Panc1 (cell line): ENCODE measurements around the gene SIL1. TPM values are rescaled to one million over a fixed set of nuclear protein-coding genes. Genes with fewer than 3 reads are reported as not detected.

Experiments used
- ATAC-seq: fragments of 200-7000 bp; cut with Tn5 transposase; 2 replicates; pipeline ENCODE4 v1.9.1; 2020; ENCODE audit warnings: mild to moderate bottlenecking, moderate library complexity
- BruUV-seq: library from RNA; stranded (reverse); fragments of 400-500 nt; replicated peaks from 2 replicates; lab custom pipeline; 2021; lab: Mats Ljungman, UMichigan
- CTCF ChIA-PET: fragments of 300-600 bp; sonication (Branson Sonifier 250); formaldehyde crosslinking; loops from one replicate; lab custom pipeline; 2022; ENCODE audit warnings: antibody characterized with exemption; lab: Charles Lee
- POLR2A ChIA-PET: fragments of 300-600 bp; sonication (Branson Sonifier 250); formaldehyde crosslinking; loops from one replicate; lab custom pipeline; 2022; ENCODE audit warnings: antibody characterized with exemption; lab: Charles Lee
- DNase-seq: peaks from one replicate; pipeline ENCODE4 v3.0.0-alpha.2; 2010; ENCODE audit warnings: low read depth, low spot score
- H3K27ac ChIP-seq: 2 replicates; pipeline ENCODE4 v1.5.1; 2011; ENCODE audit warnings: mild to moderate bottlenecking, low read length, inconsistent platforms
- H3K27me3 ChIP-seq: fragments of 200-500 bp; sonication (Bioruptor generic); 2 replicates; pipeline ENCODE4 v1.6.0; 2014; ENCODE audit warnings: low read length, inconsistent platforms; ENCODE audit not compliant: control insufficient read depth, insufficient read depth
- H3K36me3 ChIP-seq: fragments of 200-500 bp; sonication (Bioruptor generic); 2 replicates; pipeline ENCODE4 v1.5.1; 2014; ENCODE audit warnings: inconsistent platforms, mild to moderate bottlenecking, low read length, moderate library complexity; ENCODE audit not compliant: control insufficient read depth, insufficient read depth
- H3K4me1 ChIP-seq: 2 replicates; pipeline ENCODE4 v1.5.1; 2011; ENCODE audit warnings: inconsistent platforms, mild to moderate bottlenecking, low read length, moderate library complexity; ENCODE audit not compliant: control insufficient read depth, insufficient read depth
- H3K4me3 ChIP-seq, 2 experiments: 2 replicates each; pipeline ENCODE4 v1.5.1; 2011 to 2012; ENCODE audit warnings: low read depth in 2 of 2, low read length in 2 of 2, mild to moderate bottlenecking in 2 of 2, inconsistent platforms in 1 of 2, moderate library complexity in 1 of 2
- H3K9me3 ChIP-seq: fragments of 200-500 bp; sonication (Bioruptor generic); 2 replicates; pipeline ENCODE4 v1.5.1; 2014; ENCODE audit warnings: low read depth, mild to moderate bottlenecking, inconsistent platforms, low read length, moderate library complexity; ENCODE audit not compliant: control insufficient read depth, insufficient read depth
- CTCF ChIP-seq: fragments of 450-650 bp; IDR thresholded peaks from 2 replicates; pipeline ENCODE4 v1.5.1; 2017; ENCODE audit warnings: mild to moderate bottlenecking
- POLR2AphosphoS5 ChIP-seq: IDR thresholded peaks from 2 replicates; pipeline ENCODE4 v1.6.1; 2012; ENCODE audit warnings: mild to moderate bottlenecking, low read depth, low read length, moderate library complexity
- REST ChIP-seq, 2 experiments: IDR thresholded peaks; 2 replicates each; pipeline ENCODE4 v1.6.1; 2011 to 2012; ENCODE audit warnings: low read depth in 2 of 2, control low read depth in 1 of 2, low read length in 1 of 2, mild to moderate bottlenecking in 1 of 2, moderate library complexity in 1 of 2; ENCODE audit not compliant: insufficient read depth in 1 of 2
- SIN3A ChIP-seq: IDR thresholded peaks from 2 replicates; pipeline ENCODE4 v1.6.1; 2012; ENCODE audit warnings: low read depth, mild to moderate bottlenecking, low read length, moderate library complexity, borderline replicate concordance; ENCODE audit not compliant: insufficient read depth
- TCF7L2 ChIP-seq: IDR thresholded peaks from 2 replicates; pipeline ENCODE4 v1.6.1; 2011; ENCODE audit warnings: mild to moderate bottlenecking, low read depth, low read length, inconsistent platforms
- in situ Hi-C: cut with HindIII; loops from 2 replicates; pipeline ENCODE4 v1.10.0; 2016; ENCODE audit warnings: low sequenced_read_pairs, low pct_unique_long_range_greater_than_20kb
- intact Hi-C: fragments of 100-400 bp; cut with micrococcal nuclease; formaldehyde crosslinking; loops from one replicate; pipeline ENCODE4 v1.10.0; 2022; ENCODE audit not compliant: unreplicated experiment
- total RNA-seq: library from RNA; stranded (reverse); gene quantifications from one replicate; pipeline ENCODE4 v1.2.1, GENCODE V29; 2021; ENCODE audit not compliant: unreplicated experiment

SIL1 gene
- total RNA-seq, 1 experiment from 2014 or later: 35.4 TPM

- Histone ChIP-seq H3K27ac (no peak overlapping the region), H3K4me3 (no peak overlapping the region), H3K9me3 (no peaks in the 10 kb centered on the region), H3K27me3 (no peaks in the 10 kb centered on the region), H3K36me3 (peaks cover 16% of the 10 kb centered on the region), H3K4me1 (no peaks in the 10 kb centered on the region)
- ChIA-PET POLR2A (no interaction called here), CTCF (no interaction called here)
- DNase-seq: no peak
- no peak for TF ChIP-seq REST (IDR thresholded peaks at IDR 0.05; ENCODE audit: insufficient read depth in 1 of 2, low read depth in 2 of 2, low read length in 1 of 2)
- no peak for TF ChIP-seq POLR2AphosphoS5
- TF ChIP-seq SIN3A: no peak
- no peak for TF ChIP-seq CTCF
- no peak for TF ChIP-seq TCF7L2
- ATAC-seq: no peak
- BruUV-seq: no TSS peak
- in situ Hi-C loops: no loop called here
- intact Hi-C loops: no loop called here
Measured at GRCh38 chr5:138926257-138926656, 271.9 kb downstream of the SIL1 start.

- no TSS peak for BruUV-seq
- CTCF ChIA-PET: no interaction called here
Measured at GRCh38 chr5:138925090-138925635, 273.0 kb downstream of the SIL1 start.

More at GRCh38 chr5:138925090-138925635, 273.0 kb downstream of the SIL1 start:
- no peaks in the 10 kb centered on the region for H3K27me3 ChIP-seq
- POLR2A ChIA-PET: no interaction called here
- DNase-seq: no peak
- H3K9me3 ChIP-seq: no peaks in the 10 kb centered on the region
- no peaks in the 10 kb centered on the region for H3K4me1 ChIP-seq
- intact Hi-C loops: no loop called here
- H3K36me3 ChIP-seq: peaks cover 13% of the 10 kb centered on the region
- no peak overlapping the region for H3K4me3 ChIP-seq
- in situ Hi-C loops: no loop called here
- TF ChIP-seq SIN3A (no peak), TCF7L2 (no peak), REST (IDR thresholded peaks at IDR 0.05; ENCODE audit: insufficient read depth in 1 of 2, low read depth in 2 of 2, low read length in 1 of 2) (no peak), CTCF (no peak), POLR2AphosphoS5 (no peak)
- ATAC-seq: no peak
- H3K27ac ChIP-seq: no peak overlapping the region
